ENCODE results near the gene HIP1.
"Not testable (repeated sequence)": the region's sequence is repeated elsewhere in the genome, so short reads cannot be mapped to it uniquely, and the experiment has no call there.

The HIP1 gene

DNA sequence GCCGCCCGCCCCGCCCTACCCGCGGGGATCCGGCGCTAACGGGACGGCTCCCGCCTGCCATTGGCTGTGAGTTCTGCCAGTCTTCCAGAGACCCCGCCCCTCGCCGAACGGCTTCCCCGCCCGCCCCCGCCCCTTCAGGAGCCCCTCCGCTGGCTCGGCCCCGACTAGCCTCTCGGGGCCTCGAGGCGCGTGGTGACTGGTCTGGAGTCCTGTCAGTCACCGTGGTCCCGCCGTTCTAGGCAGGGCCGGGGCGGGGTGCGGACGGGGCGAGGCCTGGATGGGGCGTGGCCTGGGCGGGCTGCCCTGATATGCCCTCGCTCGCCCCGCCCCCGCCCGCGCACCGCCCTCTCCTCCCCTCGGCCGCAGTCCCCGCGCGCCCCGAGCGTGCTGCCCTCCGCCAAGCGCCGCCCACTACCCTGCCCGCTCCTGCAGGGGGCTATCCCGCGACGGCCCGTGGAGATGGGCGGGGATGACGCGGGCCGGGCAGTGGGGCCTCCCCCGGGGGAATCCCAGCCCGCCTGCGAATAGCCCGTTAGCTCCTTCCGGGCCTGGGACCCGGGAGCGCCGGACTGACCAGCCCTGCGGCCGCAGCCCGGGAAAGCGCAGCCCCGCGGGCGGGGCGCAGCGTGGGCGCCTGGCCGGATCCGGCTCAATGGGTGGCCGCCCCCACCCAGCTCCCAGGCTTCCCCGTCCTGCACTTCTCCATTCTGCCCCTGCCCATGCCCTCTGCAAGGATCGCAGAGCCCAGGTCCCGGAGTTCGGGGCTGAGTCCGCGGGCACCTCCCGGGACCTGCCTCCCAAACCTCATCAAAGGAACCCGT is 444 bp upstream of the HIP1 start:
- peak; percentile 99 for DNase-seq (ENCODE audit: low read depth)

DNA sequence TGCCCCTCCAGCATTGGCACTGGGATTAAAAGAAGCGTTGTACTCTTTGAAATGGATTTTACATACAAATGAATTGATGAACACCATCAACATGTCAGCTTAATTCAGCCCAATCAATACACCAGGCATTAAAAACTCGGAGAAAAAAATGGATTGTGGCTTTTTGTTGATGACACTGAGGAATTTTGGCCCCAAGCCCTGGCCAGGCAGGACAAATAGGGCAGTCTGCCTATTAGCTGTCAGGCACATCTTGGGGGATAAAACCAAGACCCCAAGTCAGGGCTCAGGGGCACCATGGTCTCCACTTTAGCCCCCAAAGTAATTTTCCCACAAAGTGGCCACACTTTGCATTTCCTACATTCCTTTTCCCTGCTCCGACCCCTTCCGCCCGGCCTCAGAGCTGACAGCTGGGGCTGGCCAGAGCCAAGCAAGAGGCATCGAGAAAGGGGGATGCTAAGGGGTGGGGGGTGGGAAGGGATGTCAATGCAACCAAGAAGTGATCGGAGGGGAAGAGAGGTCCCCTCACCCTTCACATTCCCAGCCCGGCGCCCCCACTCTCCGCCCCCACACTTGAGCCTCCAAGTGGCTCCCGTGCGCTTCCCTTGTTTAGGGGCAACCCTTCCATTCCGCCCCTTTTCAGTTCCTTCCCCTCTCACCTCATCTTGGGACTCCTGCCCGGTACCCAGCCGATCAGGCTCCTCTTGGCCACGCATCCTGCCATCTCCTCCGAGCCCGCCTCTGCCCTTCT is 711 bp downstream of the HIP1 start:
- DNase-seq (ENCODE audit: low read depth), result peak; percentile 38

DNA sequence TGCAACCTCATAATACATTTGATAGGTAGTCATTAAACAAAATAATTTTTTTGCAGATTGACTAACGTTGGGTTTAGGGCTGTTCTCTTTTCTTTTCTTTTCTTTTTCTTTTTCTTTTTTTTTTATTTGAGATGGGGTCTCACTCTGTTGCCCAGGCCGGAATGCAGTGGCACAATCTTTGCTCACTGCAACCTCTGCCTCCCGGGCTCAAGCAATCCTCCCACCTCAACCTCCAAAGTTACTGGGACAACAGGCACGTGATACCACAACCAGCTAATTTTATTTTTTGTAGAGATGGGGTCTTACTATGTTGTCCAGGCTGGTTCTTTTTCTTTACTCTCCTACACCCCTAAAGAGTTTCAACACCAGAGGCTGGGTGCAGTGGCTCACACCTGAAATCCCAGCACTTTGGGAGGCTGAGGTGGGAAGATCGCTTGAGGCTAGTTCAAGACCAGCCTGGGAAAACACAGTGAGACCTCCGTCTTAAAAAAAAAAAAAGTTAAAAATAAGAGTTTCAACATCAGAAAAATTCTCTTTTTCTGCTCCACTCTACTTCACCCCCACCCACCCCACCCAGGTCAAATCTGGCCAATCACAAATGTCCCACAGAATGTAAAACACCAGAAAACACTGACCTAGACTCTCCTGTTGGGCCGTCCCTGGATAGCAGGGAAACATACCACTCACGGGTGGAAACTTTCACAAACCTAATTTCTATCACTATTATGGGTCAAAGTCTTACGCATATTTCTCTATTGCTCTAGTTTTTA is 3.0 kb downstream of the HIP1 start:
- DNase-seq (ENCODE audit: low read depth), result no peak

DNA sequence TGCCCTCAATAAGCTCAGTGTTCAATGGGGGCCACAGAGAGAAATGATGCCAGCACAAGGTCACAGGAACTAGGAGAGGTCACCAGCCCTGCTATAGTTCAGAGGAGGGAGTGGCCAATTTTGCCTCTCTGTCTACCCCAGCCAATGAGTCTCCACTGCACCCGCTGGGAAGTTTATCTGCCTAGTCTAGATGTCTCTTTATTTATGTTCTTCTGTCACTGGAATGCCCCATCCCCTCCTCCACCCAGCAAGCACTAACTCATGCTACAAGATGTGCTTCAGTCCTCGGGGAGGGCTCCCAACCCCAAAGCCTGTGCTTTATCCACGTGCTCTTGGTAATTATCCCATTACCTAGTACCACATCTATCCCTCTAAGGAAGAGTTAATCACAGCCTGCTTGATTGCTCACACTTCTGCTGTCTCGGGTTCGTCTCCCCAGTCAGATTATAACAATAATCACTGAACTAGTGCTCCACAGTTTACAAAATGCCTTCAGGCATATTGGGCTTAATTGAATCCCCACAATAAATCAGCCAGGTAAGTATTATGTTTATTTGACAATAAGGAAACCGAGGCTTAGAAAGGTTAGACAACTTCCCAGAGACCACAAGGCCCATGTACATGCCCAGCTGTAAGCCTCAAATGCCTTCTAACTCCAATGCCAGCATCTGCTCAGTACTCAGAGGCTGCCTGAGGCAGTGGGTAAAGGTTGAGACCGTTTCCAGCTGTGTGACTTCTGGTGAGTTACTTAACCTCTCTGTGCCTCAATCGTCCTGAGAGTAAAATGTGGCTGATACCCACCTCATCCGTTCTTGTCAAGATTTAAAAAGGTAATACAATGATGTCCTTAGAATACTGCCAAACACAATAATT is 3.9 kb downstream of the HIP1 start:
- peak; percentile 89 for DNase-seq (ENCODE audit: low read depth)

DNA sequence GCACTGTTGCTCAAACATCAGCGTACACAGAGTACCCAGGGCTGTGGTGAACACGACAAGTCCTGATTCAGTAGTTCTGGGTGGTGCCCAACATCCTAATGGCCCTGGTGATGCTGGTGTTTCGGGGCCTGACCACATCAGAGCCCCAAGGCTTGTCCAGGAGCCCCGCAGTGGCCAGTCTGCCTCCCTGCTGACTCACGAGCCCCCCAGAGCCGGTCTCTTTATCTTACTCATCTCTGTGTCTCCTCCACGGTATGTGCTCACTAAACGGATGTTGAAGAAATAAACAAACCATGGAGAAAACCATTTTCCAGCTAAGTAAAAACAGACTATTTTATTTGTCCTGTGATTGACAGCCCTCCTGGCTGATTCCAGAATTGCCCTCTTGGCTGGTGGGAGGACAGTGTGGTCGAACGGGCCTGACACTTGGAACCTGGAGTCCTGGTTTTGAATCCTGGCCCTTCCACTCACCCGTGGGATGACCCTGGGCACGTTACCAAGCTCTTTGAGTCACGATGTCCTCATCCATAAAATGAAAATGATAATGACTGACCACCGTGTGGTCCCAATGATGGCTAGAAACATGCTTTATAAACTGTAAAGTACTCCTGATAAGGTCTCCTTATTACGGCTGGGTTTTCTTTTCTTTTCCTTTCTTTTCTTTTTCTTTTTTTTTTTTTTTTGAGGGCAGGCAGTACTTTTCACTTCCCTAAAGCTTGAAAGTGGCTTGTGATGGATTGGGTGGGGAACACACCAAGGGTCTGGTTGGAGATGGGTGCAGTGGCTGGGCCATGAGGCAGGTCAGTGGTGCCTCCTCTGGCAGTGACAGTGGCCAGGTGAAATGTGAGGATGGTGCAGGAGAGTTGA is 5.7 kb downstream of the HIP1 start:
- DNase-seq (ENCODE audit: low read depth), result peak; percentile 99

DNA sequence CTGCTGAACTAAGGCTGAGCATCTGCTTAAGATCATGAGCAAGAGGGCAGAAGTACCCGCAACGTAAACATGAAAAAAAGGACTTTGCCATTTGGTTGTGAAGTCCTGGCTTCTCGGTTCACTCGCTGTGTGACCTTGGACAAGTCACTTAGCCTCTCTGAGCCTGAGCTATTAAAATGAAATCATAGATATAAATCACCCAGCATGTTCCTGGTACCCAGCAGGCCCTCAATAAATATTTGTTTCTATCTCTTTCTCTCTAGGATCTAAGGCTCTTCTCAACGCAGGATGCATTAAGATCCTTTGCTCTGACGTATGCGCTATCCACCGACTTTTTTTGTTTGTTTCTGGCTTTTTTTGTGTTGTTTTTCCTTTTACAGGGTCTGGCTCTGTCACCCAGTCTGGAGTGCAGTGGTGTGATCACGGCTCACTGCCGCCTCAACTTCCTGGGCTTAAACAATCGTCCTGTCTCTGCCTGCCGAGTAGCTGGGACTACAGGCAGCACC is 6.7 kb downstream of the HIP1 start:
- DNase-seq (ENCODE audit: low read depth), result no peak

DNA sequence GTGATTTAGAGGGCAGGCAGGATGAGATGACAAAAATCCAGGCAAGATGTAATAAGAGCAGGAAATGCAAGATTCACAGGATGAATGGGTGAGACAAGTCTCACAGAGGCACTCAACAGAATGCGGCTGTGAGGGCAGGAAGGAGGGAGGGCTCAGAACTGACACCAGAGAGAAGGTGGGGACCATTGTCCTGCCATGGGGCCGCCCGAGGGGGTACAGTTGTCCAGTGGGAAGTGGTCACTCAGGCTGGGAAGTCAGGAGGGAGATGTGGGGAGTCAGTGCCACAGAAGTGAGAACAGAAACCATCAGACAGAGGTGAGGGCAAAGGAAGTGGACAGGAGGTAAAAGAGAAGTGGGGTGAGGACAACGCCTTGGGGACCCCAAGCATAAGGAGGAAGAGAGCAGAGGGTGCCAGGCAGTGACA is 8.9 kb downstream of the HIP1 start:
- no peak for DNase-seq (ENCODE audit: low read depth)

DNA sequence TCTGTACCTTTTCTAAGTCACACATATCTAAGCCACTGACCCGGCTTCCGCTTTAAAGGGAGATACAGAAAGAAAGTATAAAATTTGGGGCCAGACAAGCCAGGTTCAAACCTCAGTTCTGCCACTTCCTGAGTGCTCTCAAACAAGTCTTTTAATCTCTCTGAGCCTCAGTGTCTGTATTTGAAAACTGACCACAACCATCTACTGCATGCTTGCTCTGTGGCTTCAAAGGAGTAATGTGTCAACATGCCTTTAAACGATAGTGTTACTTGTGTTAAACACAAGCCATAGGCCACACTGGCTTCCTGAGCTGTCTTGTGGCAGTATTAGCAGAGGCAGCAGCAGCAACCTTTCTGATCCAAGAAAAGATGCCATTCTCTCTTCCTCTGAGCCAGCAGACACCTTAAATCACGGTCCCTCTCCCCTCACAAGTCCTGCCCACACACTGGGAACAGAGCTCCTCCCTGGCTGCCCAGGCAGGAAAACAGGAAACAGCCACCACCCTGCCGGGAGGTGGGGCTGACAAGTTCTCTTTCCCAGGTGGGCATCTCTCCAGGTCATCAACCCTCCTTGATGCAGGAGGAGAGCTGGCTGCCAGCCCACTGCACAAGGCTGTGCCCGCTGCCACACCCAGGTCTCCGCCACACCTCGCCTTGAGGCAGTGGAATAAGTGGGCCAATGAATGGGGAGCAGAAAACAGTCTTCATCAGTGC is 10.7 kb downstream of the HIP1 start:
- peak; percentile 66 for DNase-seq (ENCODE audit: low read depth)

DNA sequence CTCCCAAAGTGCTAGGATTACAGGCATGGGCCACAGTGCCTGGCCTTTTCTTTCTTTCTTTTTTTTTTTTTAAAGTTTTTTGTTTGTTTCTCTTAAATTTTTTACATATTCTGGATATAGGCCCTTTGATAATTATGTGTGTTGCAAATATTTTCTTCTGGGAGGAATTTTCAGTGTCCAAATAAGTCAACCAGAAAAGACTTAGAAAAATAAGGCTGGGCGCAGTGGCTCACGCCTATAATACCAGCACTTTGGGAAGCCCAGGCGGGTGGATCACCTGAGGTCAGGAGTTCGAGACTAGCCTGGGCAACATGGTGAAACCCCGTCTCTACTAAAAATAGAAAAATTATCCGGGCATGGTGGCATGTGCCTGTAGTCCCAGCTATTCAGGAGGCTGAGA is 11.4 kb downstream of the HIP1 start:
- DNase-seq (ENCODE audit: low read depth), result not testable (repeated sequence)

DNA sequence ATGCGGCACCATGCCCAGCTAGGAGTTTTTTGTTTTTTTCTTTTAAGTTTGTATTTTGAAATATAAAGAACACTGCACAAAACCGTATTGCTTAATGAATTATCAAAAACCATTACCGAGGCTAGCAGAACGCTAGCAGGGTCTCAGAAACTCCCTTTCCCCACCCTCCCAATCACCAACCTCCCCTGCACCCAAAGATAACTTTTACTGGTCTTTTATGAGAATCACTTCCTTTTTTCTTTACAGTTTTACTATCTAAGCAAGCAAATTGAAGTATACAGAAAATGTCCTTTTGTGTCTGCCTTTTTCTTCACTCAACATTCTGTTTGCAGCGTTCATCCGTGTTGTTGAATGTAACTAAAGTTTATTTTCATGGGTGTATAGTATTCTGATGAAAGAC is 13.4 kb downstream of the HIP1 start:
- DNase-seq (ENCODE audit: low read depth), result no peak

DNA sequence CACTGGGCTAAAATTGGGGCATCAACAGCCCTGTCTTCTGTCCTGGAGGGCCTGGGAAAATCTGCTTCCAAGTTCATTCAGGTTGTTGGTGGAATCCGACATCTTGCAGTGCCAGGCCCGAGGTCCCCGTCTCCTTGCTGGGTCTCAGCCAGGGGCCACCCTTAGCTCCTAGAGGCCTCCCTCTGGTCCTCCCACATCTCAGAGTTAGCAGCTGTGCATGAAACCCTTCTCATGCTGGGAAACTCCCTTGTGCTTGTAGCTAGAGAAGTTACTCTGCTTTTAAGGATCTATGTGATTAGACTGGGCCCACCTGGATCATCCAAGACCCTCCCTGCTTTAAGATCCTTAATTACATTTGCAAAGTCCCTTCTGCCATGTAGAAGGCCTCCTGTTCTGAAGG is 15.3 kb downstream of the HIP1 start:
- DNase-seq (ENCODE audit: low read depth), result no peak

DNA sequence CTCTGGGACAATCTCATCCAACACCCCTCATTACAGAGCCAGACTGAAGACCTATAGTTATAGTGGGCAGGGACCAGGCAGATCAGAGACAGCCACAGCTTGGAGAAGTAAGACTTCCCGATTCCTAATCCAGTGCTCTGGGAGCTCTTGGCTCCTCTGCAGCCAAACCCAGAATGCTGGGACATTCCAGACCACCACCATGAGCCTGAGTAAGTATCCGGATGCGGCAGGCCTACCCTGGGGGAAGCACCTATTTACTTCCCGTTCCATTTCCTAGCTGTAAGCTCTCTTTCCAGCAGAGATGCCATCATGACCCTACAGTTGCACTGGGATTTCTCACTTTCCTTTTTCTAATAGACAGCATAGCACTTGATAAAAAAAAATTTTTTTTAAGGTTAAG is 16.4 kb downstream of the HIP1 start:
- no peak for DNase-seq (ENCODE audit: low read depth)

DNA sequence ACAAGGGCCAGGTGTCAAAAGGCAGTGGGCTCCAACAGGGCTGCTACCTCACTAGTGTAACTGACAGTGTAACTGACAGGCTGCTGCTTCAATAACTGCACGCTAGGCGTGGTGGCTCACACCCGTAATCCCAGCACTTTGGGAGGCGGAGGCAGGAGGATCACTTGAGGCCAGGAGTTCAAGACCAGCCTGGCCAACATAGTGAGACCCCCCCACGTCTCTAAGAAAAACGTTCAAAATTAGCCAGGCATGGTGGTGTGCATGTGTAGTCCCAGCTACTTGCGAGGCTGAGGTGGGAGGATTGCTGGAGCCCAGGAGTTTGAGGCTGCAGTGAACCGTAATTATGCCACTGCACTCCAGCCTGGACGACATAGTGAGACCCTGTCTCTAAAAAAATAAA is 16.8 kb downstream of the HIP1 start:
- DNase-seq (ENCODE audit: low read depth), result not testable (repeated sequence)

DNA sequence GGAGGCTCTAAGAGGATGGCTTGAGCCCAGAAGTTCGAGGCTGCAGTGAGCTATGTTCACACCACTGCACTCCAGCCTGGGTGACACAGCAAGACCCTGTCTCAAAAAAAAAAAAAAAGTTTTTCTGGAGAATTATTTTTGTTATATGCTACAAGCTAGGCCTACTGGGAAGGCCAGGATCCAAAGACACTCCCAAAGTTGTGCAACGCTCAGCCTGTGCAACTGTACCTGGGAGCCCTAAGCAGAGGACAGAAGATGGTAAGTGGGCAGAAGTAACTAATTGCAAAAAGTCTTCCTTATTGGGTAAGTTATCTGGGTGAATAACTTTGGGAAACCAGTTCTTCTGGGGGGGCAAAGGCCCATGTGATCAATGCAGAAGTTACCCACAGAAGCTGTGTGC is 17.3 kb downstream of the HIP1 start:
- DNase-seq (ENCODE audit: low read depth), result no peak

DNA sequence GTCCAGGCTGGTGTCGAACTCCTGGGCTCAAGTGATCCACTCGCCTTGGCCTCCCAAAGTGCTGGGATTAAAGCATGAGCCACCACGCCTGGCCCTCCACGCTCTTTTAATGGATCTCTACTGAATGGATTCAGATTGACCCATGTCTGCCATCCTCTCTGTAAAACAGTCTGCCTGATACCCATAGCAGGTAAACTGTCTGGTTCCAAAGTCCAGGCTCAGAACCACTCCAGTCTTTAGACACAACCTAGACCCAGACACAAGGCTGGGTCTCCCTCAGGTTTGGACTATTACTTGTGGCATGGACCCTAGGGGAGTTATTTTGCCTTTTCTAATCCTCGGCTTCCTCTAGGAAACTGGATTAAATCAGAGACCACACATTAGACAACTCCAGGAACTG is 19.1 kb downstream of the HIP1 start:
- no peak for DNase-seq (ENCODE audit: low read depth)

DNA sequence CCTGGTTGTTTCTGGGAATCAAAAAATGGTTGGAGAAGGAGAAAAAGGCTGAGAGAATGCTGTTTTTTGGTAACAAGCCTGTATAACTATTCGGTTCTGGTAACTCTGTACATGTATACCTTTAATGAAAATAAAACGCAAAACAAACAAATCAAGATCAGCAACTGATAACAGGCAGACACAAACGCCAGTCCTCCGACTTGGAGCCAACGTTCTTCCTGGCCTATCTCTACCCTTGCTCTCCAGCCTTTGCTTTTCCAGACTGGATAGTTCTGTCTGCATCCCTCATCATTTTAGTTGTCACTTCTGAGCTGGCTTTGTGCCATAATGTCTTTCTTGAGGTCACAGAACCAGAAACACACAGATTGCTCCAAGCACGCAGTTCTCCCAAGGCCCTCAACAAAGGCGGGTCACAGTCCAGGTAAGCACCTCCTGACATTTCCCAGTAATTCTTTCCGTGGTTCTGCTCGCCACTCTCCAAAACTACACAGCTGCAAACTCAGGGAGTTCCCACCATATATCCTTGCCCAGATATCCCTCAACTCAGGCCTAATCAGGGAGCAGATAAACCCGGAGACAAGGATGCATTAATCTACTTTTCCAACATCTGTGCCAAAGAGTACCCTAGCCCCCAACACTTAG is 20.2 kb downstream of the HIP1 start:
- no peak for DNase-seq (ENCODE audit: low read depth)

DNA sequence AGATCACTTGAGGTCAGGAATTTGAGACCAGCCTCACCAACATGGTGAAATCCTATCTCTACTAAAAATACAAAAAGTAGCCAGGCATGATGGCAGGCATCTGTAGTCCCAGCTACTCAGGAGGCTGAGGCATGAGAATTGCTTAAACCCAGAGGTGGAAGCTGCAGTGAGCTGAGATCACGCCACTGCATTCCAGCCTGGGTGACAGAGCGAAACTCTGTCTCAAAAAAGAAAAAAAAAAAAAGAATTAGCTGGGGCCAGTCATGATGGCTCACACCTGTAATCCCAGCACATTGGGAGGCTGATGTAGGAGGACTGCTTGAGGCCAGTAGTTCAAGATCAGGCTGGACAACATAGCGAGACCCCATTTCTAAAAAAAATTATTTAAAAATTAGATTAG is 21.0 kb downstream of the HIP1 start:
- not testable (repeated sequence) for DNase-seq (ENCODE audit: low read depth)

DNA sequence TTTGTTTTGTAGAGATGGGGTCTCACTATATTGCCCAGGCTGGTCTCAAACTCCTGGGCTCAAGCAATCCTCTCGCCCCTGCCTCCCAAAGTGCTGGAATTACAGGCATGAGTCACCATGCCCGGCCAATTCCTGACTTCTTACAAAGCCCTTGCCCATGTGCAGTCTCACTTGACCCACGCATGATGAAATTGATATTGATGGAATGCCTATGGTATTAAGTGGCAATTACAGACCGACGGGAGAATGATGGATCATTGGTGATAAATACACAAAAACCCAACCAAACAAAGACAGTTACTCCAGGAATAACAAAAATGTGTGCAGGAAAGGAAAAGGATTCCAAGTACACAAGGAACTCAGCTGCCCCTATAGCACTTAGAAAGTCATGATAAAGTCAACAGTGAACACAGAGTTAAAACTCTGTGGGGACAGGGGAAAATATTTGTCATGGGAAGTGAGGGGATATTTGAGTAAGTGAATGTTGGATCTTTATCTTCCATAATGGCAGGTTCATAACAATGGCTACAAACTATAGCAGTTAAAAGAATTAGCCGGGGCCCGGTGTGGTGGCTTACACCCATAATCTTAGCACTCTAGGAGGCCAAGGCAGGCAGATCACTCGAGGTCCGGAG is 21.6 kb downstream of the HIP1 start:
- peak; percentile 85 for DNase-seq (ENCODE audit: low read depth)

DNA sequence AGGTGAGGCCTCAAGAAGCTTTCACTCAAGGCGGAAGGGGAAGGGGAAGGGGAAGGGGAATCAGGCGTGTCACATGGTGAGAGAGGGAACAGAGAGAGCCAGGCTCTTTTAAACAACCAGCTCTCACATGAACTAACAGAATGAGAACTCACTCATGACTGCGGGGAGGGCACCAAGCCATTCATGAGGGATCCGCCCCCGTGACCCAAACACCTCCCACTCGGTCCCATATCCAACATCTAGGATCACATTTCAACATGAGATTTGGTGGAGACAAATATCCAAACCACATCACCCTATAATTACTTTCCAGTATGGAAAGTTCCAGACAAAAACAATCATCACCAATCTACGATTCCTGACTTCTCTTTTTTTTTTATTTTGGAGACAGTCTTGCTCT is 22.9 kb downstream of the HIP1 start:
- no peak for DNase-seq (ENCODE audit: low read depth)

Measured in EH (cell line).